HT1080 (cell line): ENCODE measurements around the gene TEAD2. TPM values are rescaled to one million over a fixed set of nuclear protein-coding genes. Genes with fewer than 3 reads are reported as not detected.

Source experiments
- small RNA-seq: library from RNA; depleted of rRNA; stranded (forward); fragments of <200 nt; gene quantifications from one replicate; pipeline ENCODE3, GENCODE V24; 2014
- total RNA-seq: library from RNA; depleted of rRNA; stranded (reverse); fragments of >200 nt; shearing (Covaris generic); gene quantifications from 2 replicates; pipeline ENCODE4 v1.2.3, GENCODE V29; 2014; rRNA removed

The TEAD2 gene
- total RNA-seq, 1 experiment from 2014 or later: 7.6 TPM

Small RNAs within 50 kb of the gene (small RNA-seq; reads per million reads assigned to genes)
- not detected for gene MIR4324

Other genes starting within 250 kb of the TEAD2 start
- gene LIN7B, start 248.0 kb downstream of the TEAD2 start, total RNA-seq: 2.6 and 3.2 TPM in 2 replicates
- gene C19orf73, start 243.3 kb downstream of the TEAD2 start, total RNA-seq: 1.6 and 2.1 TPM in 2 replicates
- gene PPFIA3, start 242.9 kb downstream of the TEAD2 start, total RNA-seq: 5.0 and 9.3 TPM in 2 replicates
- not detected in 2 replicates for gene HRC, start 207.0 kb downstream of the TEAD2 start, total RNA-seq
- 7.5 and 8.6 TPM in 2 replicates for gene TRPM4, start 204.6 kb downstream of the TEAD2 start, total RNA-seq
- not detected in 2 replicates for gene SLC6A16, start 37.2 kb downstream of the TEAD2 start, total RNA-seq
- not detected in 2 replicates for gene CD37, start 27.0 kb downstream of the TEAD2 start, total RNA-seq
- gene DKKL1, start 1.5 kb upstream of the TEAD2 start, total RNA-seq: not detected in 2 replicates
- not detected in 2 replicates for gene KASH5, start 25.8 kb upstream of the TEAD2 start, total RNA-seq
- gene PTH2, start 61.0 kb upstream of the TEAD2 start, total RNA-seq: not detected in 2 replicates
- gene GFY, start 63.0 kb upstream of the TEAD2 start, total RNA-seq: not detected in 2 replicates
- 0.07 and 1.7 TPM in 2 replicates for gene SLC17A7, start 79.1 kb upstream of the TEAD2 start, total RNA-seq
- gene PIH1D1, start 89.4 kb upstream of the TEAD2 start, total RNA-seq: 203 and 223 TPM in 2 replicates
- gene ALDH16A1, start 90.8 kb upstream of the TEAD2 start, total RNA-seq: 55.1 and 75.5 TPM in 2 replicates
- 6.8 and 7.3 TPM in 2 replicates for gene FLT3LG, start 111.8 kb upstream of the TEAD2 start, total RNA-seq
- 5,406 and 6,095 TPM in 2 replicates for gene RPL13A, start 125.2 kb upstream of the TEAD2 start, total RNA-seq
- gene RPS11, start 134.0 kb upstream of the TEAD2 start, total RNA-seq: 2,830 and 3,374 TPM in 2 replicates
- 3.9 and 8.7 TPM in 2 replicates for gene FCGRT, start 150.2 kb upstream of the TEAD2 start, total RNA-seq
- gene RCN3, start 165.6 kb upstream of the TEAD2 start, total RNA-seq: 11.7 and 13.7 TPM in 2 replicates
- 140 and 203 TPM in 2 replicates for gene NOSIP, start 218.1 kb upstream of the TEAD2 start, total RNA-seq
- 0.70 and 1.1 TPM in 2 replicates for gene PRRG2, start 218.9 kb upstream of the TEAD2 start, total RNA-seq
- 3.4 and 6.5 TPM in 2 replicates for gene PRR12, start 228.8 kb upstream of the TEAD2 start, total RNA-seq